RWPE1 (cell line): Measurements from ENCODE around the gene HLA-A.

Experiments
- CTCF ChIA-PET: fragments of 350-600 bp; sonication (Branson Sonifier 250); formaldehyde crosslinking; extraction: SDS; loops from one replicate; lab custom pipeline; 2021; lab: Yijun Ruan, JAX
- POLR2A ChIA-PET: fragments of 400-600 bp; formaldehyde crosslinking; extraction: SDS; loops from one replicate; lab custom pipeline; 2020; ENCODE audit warnings: antibody characterized with exemption; ENCODE audit not compliant: low non-redundant PET; lab: Yijun Ruan, JAX
- DNase-seq: peaks from one replicate; pipeline ENCODE4 v3.0.0; 2012; ENCODE audit warnings: low spot score
- H3K27ac ChIP-seq: fragments of 450-650 bp; 2 replicates; pipeline ENCODE4 v1.5.1; 2017
- CTCF ChIP-seq: fragments of 450-650 bp; conservative IDR thresholded peaks from 2 replicates; pipeline ENCODE4 v1.5.1; 2017; ENCODE audit warnings: low read depth, mild to moderate bottlenecking

HLA-A gene

GRCh38 chr6:29924287-29924686 is 18.0 kb upstream of the HLA-A start:
- H3K27ac ChIP-seq = no peak overlapping the region
- no peak for TF ChIP-seq CTCF
- ChIA-PET POLR2A (no interaction called here), CTCF (no interaction called here)
- no peak for DNase-seq

DNA sequence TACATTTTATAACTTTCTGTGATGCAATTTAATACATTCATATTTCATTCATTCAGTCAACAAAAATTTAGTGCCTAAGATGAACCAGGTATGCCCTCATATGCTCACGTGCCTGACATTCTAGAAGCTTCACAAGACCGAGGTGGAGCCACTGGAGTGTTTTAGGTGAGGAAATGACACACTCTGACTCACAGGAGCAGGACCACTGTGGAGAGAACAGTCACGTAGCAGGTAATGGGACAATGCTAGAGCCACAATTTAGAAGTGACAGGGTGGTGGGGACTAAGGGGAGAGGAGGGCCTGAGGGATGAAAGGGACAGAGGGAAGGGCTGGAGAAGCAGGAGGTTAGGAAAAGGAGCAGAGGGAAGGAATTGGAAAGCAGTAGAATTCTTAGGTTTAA is 17.6 kb upstream of the HLA-A start:
- no peak for DNase-seq
- ChIA-PET POLR2A (no interaction called here), CTCF (no interaction called here)
- H3K27ac ChIP-seq = no peak overlapping the region
- no peak for TF ChIP-seq CTCF

DNA sequence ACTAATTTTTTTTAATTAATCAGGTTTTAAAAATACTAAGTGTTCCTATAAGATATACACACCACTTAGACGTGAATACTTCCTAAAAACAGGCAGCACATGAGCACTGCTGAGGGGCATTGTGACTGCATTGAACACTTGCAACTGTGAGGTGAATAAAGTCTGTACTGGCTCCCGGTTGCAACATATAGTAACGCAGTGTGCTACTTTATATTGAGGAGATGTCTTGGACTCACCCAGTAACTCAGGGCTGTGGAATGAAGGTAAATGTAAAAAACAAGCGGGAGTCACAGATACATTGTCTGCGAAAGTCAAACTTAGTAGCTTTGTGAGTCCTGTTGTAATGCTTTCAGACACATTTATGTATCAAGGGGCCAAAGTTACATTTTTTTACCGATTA is 17.0 kb upstream of the HLA-A start:
- ChIA-PET CTCF (no interaction called here), POLR2A (no interaction called here)
- peak; percentile 28 for DNase-seq
- no peak overlapping the region for H3K27ac ChIP-seq
- no peak for TF ChIP-seq CTCF

DNA sequence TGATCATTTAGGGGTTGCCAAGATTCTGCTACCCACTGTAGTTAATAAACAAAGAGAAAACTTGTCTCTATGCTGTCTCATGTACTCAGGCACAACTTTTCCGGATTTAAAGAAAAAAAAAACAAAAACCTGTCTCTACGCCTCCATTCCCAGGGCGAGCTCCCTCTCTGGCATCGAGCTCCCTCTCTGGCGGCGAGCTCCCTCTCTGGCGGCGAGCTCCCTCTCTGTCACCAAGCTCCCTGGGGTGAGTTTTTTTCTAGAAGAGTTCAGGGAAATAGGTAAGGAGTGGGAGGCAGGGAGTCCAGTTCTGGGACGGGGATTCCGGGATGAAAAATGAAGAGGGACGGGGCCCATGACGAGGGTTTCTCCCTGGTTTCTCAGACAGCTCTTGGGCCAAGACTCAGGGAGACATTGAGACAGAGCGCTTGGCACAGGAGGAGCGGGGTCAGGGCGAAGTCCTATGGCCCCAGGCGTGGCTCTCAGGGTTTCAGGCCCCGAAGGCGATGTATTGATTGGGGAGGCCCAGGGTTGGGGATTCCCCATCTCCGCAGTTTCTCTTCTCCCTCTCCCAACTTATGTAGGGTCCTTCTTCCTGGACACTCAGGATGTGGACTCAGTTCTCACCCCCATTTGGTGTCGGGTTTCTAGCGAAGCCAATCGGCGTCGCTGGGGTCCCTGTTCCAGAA is 16.5 kb upstream of the HLA-A start:
- POLR2A ChIA-PET = no interaction called here
- no peak for TF ChIP-seq CTCF
- DNase-seq = no peak
- H3K27ac ChIP-seq = no peak overlapping the region
- CTCF ChIA-PET = no interaction called here

DNA sequence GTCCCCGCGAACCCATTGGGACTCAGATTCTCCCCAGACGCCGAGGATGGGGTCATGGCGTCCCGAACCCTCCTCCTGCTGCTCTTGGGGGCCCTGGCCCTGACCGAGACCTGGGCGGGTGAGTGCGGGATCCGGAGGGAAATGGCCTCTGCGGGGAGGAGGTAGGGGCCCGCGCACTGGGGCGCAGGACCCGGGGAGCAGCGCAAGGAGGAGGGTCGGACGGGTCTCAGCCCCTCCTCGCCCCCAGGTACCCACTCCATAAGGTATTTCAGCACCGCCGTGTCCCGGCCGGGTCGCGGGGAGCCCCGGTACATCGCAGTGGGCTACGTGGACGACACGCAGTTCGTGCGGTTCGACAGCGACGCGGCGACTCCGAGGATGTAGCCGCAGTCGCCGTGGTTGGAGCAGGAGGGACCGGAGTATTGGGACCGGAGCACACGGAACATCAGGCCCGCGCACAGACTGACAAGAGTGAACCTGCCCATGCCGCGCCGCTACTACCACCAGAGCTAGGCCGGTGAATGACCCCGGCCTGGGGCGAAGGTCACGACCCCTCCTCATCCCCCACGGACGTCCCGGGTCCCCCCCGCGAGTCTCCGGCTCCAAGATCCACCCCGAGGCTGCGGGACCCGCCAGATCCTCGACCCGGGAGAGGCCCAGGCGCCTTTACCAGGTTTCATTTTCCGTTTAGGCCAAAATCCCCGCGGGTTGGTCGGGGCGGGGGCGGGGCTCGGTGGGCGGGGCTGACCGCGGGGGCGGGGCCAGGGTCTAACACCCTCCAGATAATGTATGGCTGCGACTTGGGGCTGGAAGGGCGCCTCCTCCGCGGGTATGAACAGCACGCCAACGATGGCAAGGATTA is 15.7 kb upstream of the HLA-A start:
- peak; percentile 27 for DNase-seq
- no peak for TF ChIP-seq CTCF
- CTCF ChIA-PET = no interaction called here

GRCh38 chr6:29927275-29927569 is 15.1 kb upstream of the HLA-A start:
- ChIA-PET CTCF (no interaction called here), POLR2A (no interaction called here)
- H3K27ac ChIP-seq = no peak overlapping the region
- no peak for DNase-seq
- TF ChIP-seq CTCF = no peak

More for the DNA sequence above, 15.7 kb upstream of the HLA-A start:
- POLR2A ChIA-PET = no interaction called here
- H3K27ac ChIP-seq = no peak overlapping the region
